ENCODE measurements around the gene DEDD. TPM values are rescaled to one million over a fixed set of nuclear protein-coding genes. Genes with fewer than 3 reads are reported as not detected.

DEDD gene
- polyA plus RNA-seq, 2 of the 4 experiments (the other 2 are of a cell fraction) = 25.3 to 38.4 TPM

GRCh38 chr1:161162806-161163205 is 30.3 kb upstream of the DEDD start:
- CTCF ChIA-PET = no interaction called here

GRCh38 chr1:161162052-161162451 is 29.6 kb upstream of the DEDD start:
- H3K4me3 ChIP-seq = no peak overlapping the region
- ChIA-PET CTCF (interaction anchor here (0.7 to 0.9 kb wide), 2 partner anchors 16 to 21 kb away, joined by 3 read pairs; no protein-coding TSS in a partner anchor), POLR2A (no interaction called here)
- H3K4me2 ChIP-seq = no peak overlapping the region
- H3K4me1 ChIP-seq = peaks cover 19% of the 10 kb centered on the region
- DNase-seq (ENCODE audit: low read depth in 1 of 2, low spot score in 1 of 2) = no peak
- FAIRE-seq = no peak
- WGBS (ENCODE audit: missing lambda C conversion rate) = 78% methylated on average over 7 of the region's 7 CpGs
- H3K9me3 ChIP-seq = no peaks in the 10 kb centered on the region
- H3K27ac ChIP-seq = no peak overlapping the region
- no peak for ATAC-seq
- TF ChIP-seq ZSCAN20 (CRISPR knock-in tag; IDR thresholded peaks at IDR 0.05) = no peak
- TF ChIP-seq TP53 (CRISPR knock-in tag; IDR thresholded peaks at IDR 0.05) = no peak
- no peak for TF ChIP-seq KDM1A (IDR thresholded peaks at IDR 0.05; ENCODE audit: low read depth)
- no peak for TF ChIP-seq EP300 (IDR thresholded peaks at IDR 0.05)
- TF ChIP-seq SREBF2 (IDR thresholded peaks at IDR 0.05) = no peak
- TF ChIP-seq NPAS2 (CRISPR knock-in tag; IDR thresholded peaks at IDR 0.05; ENCODE audit: borderline replicate concordance) = no peak
- TF ChIP-seq KDM5A (IDR thresholded peaks at IDR 0.05) = no peak
- no peak for TF ChIP-seq ATOH8 (CRISPR knock-in tag; IDR thresholded peaks at IDR 0.05; ENCODE audit: low read depth)
- no peak for TF ChIP-seq MAZ (IDR thresholded peaks at IDR 0.05; ENCODE audit: borderline replicate concordance, low read depth, low read length)
- TF ChIP-seq HES2 (IDR thresholded peaks at IDR 0.05) = no peak
- no peak for TF ChIP-seq MAX (IDR thresholded peaks at IDR 0.05)
- TF ChIP-seq POLR2A (IDR thresholded peaks at IDR 0.05; ENCODE audit: low read length) = no peak
- no peak for TF ChIP-seq CEBPB (IDR thresholded peaks at IDR 0.05)
- TF ChIP-seq BCL3 (IDR thresholded peaks at IDR 0.05) = no peak
- no peak for TF ChIP-seq REST (IDR thresholded peaks at IDR 0.05)
- no peak for TF ChIP-seq HEYL (CRISPR knock-in tag; IDR thresholded peaks at IDR 0.05)
- no peak for TF ChIP-seq CBX8 (IDR thresholded peaks at IDR 0.05)
- TF ChIP-seq ZFP36 (IDR thresholded peaks at IDR 0.05; ENCODE audit: borderline replicate concordance, partially characterized antibody) = no peak
- TF ChIP-seq FOXS1 (CRISPR knock-in tag; IDR thresholded peaks at IDR 0.05) = no peak
- no peak for TF ChIP-seq RNF2 (IDR thresholded peaks at IDR 0.05; ENCODE audit: borderline replicate concordance, low read depth)

More at GRCh38 chr1:161162806-161163205, 30.3 kb upstream of the DEDD start:
- DNase-seq (ENCODE audit: low read depth in 1 of 2, low spot score in 1 of 2) (no peak), ATAC-seq (no peak), FAIRE-seq (no peak)
- Histone ChIP-seq H3K27ac (no peak overlapping the region), H3K9me3 (no peaks in the 10 kb centered on the region), H3K4me1 (peaks cover 26% of the 10 kb centered on the region), H3K4me3 (no peak overlapping the region), H3K4me2 (no peak overlapping the region)
- 97% methylated on average over 10 of the region's 10 CpGs for WGBS (ENCODE audit: missing lambda C conversion rate)
- POLR2A ChIA-PET = no interaction called here
- no peak for TF ChIP-seq TFCP2L1 (CRISPR knock-in tag; IDR thresholded peaks at IDR 0.05)
- TF ChIP-seq ZC3H11A (IDR thresholded peaks at IDR 0.05) = no peak
- no peak for TF ChIP-seq RNF2 (IDR thresholded peaks at IDR 0.05; ENCODE audit: borderline replicate concordance, low read depth)
- TF ChIP-seq MAFK (IDR thresholded peaks at IDR 0.05; ENCODE audit: partially characterized antibody) = no peak
- TF ChIP-seq CBX8 (IDR thresholded peaks at IDR 0.05) = no peak
- no peak for TF ChIP-seq ELK1 (IDR thresholded peaks at IDR 0.05; ENCODE audit: low read depth, low read length)

Data from A549 (cell line).